Glomerular visceral epithelial cell (primary cell): ENCODE measurements around the gene SOX15.
"Not testable (repeated sequence)": the region's sequence is repeated elsewhere in the genome, so short reads cannot be mapped to it uniquely, and the experiment has no call there.

Experiments
- DNase-seq: peaks from one replicate; pipeline ENCODE4 v3.0.0-alpha.2; 2016; ENCODE audit errors: extremely low spot score

SOX15 gene

DNA sequence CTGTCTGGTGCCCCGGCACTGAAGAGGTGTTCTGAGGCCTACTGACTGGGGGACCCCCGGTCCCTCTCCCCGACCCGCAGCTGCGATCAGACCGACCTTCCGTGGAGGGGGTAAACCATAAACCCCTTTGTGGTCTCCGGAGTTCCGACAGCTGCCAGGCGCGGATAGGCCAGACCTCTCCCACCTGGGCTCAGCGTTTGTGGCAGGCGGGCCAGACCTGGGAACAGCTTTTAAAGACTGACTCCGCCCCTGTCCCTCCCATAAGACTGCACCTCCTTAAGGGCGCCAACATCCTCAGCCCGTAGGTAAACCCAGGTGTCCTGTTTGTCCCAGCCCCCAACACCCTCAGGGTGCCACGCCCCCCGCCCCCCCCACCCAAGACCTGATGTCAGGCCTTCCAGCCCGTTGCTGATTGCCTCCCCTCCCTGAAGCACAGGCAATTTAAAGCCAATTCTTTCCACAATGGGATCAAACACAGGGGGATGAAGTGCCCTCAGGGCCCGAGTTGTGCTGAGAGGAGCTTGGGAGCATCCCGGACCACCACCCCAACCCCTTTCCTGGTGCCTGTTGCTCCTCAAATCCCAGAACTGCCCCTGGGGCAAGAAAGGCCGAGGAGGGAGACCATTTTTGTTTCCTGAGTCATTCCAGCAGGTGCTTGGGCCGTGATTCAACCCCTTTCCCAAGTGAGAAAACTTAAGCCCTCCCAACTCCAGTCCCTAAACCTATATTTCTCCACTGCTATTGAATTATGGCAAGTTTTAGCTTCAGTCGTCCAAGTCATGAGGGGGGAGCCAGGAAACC is at the start of gene SOX15:
SOX15 (minus strand) TSS at position 204 of the 801 bp plus-strand sequence. CDS start 418 bp downstream, outside the sequence.
- DNase-seq, result no peak

DNA sequence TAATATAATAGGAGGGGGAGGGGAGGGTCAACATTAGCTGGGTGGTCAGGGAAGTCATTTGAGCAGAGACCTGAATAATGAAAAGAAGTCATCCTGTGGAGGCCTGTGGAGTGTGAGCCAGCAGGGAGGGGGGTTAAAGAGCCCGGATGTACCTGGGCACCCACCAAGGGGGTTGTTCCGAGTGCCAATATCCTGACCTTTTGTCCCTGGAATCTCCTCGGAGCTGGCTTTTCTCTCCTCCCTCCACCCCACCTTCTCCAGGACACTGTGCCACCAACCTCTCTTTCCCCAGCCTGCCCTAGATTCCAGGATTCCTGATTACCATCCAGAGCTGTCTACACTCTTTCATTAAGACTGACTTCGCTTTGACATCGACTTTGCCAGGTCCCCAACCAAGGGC is 46.3 kb upstream of the SOX15 start:
- no peak for DNase-seq

DNA sequence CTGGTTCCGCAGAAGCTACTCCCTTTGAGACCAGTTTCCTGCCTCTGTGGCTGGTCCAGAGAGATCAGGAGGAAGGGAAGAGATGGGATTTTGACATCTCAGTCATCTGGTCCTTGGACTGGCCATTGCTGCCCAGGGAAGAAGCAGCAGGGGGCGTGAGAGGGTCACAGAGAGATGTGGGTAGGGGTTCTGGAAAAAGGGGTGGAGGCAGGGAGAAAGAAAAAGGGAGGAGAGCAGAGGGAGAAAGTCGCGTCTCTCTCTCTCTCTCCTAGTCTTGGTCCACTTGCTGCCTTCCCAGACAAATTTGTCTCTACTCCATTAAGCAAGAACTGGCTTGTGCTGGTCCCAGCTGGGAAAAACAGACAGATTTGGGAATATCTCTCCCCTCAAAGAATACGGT is 44.5 kb upstream of the SOX15 start:
- peak; percentile 41 for DNase-seq

DNA sequence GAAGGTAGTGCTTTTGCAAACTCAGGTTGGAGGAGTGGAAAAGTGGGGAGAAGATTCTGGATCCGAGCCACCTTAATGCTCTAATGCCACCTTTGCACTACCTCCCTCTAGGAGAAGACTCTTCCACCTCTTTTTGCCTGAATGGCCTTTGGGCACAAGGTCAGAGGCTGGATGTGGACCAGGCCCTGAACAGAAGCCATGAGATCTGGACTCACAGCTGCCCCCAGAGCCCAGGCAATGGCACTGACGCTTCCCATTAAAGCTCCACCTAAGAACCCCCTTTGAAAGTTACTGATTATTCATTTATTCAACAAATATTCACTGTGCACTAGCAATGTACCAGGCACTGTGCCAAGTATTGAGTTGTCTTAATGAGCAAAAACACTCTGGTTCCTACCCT is 43.2 kb upstream of the SOX15 start:
- no peak for DNase-seq

DNA sequence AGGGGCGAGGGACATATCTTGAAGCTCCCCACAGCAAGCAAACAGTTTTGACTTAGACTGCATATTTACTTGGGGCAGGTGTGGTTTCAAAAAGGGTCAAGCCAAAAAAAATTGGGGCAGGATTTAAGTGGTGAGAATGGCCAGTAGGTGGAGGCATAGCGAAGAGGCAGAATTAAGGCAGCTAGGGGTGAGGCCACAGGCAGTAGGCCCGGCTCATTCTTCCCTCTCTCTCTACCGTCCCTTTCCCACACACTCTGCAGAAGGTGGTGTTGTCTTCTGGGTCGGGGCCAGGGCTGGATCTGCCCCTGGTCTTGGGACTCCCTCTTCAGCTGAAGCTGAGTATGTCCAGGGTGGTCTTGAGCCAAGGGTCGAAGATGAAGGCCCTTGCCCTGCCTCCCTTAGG is 42.6 kb upstream of the SOX15 start:
- DNase-seq, result peak; percentile 49

DNA sequence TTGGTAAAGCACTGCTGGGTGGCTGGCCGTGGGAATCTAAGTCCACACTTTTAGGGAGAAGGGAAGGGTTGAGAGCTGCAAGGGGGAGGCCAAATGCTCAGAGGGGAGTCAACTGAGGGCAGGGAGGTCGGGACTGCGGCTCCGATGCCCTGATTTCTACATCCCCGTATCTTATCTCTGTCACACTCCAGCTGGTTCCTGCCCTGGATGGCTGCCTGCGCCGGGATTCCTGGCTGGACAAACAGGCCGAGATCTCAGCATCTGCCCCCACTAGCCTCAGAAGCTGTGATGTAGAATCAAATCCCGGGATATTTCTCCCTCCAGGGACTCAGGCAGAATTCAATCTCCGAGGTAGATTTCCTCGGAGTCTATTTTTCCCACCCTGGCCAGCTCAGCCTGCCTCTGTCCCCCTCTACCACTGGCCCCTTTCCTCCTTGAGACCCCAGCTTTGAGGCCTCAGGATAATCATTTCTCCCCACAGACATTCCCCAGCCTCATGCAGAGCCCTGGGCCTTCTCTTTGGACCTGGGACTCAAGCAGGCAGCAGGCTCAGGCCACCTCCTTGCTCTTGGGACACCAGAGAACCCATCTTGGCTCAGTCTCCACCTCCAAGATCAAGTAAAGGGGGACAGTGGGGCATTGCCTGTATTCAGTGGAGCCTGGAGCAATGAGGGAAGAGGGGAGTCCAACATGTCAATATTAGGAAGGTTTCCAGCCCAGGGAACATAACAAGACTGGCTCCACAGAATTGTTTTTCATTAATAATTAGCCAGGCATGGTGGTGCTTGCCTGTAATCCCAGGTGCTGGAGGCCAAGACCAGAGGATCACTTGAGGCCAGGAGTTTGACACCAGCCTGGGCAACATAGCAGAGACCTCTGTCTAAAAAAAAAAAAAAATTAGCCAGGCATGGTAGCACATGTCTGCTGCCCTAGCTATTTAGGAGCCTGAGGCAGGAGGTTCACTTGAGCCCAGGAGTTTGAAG is 41.8 kb upstream of the SOX15 start:
- DNase-seq, result no peak

DNA sequence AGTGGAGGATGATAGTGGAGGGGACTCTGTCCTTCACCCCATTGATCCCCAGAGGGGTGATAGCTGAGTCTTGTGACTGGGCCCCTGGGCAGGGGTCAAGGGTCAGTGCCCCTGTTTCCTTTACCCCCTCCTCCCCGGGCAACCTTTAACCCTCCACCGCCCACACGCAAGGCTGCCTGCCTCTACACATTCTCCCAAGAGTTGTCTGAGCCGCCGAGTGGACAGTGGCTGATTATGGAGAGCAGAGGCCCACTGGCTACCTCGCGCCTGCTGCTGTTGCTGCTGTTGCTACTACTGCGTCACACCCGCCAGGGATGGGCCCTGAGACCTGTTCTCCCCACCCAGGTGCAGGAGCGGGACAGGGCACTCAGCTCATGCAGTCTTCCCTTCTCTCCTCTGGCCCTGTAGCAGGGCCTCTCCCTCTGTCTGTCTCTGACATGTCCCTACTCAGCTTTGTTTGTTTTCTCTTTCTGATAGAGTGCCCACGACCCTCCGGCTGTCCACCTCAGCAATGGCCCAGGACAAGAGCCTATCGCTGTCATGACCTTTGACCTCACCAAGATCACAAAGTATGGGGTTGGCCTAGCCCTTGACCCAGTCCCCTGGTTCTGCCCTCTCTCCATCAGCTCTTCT is 40.2 kb upstream of the SOX15 start, which contains the start of gene SHBG:
SHBG (plus strand) TSS at position 197 of the 633 bp plus-strand sequence; CDS start at position 235, 38 bp downstream.
- no peak for DNase-seq

DNA sequence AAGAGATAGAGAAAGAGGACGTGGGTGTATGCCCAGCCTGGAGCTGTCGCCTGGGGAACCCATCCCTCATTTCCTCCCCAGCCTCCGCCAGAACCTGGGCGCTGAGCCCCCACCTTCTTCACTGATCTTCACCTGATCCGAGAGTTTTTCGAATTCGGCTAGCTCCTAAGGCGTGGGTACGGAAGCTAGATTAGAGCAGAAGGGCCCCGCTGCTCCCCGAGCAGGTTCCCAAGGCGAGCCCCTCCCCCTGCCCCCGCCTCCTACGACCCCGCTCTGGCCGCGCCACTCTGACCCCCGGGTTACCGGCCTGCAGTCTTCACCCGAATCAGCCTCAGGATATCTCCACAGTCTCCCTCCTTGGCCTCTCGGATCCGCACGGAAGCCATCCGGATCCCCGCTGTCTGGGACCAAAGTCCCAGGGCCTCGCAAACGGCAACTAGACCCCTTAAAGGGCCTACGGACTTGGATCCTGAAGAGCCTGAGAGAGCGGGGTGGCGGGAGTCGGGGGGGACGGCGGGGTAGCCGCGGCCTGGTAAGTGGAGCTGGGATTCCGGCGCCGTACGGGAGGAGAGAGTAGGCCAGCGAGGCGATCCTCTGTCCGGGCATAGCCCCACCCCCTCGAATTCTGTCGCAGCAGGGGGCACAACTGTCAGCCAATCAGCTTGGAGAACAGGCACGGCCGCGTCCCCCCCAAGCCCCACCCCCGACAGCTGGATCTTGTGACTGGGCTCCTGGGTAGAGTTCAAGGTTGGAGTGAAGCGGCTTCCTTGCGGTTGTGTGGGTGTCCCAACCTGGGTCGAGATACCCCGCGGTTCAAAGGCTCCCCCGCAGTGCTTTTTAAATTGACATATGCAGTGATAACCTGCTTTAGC is 37.6 kb upstream of the SOX15 start, which contains the start of gene SAT2:
SAT2 (minus strand) TSS at position 572 of the 872 bp plus-strand sequence; CDS start at position 386, 186 bp downstream.
- DNase-seq, result peak; percentile 96

DNA sequence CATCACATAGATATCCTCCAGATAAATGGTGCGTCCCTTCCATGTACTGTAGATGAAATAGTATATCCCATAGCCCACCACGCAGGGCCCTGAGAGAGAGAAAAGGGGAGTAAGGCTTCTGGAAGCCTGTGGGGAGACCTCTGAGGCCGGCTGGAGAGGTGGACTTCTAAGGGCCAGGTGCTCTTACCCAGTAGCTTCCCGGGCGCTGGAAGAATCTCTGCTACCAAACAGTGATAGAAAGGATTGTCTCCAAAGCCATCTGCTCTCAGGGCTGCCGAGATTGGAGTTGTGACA is 37.0 kb upstream of the SOX15 start:
- DNase-seq, result no peak

DNA sequence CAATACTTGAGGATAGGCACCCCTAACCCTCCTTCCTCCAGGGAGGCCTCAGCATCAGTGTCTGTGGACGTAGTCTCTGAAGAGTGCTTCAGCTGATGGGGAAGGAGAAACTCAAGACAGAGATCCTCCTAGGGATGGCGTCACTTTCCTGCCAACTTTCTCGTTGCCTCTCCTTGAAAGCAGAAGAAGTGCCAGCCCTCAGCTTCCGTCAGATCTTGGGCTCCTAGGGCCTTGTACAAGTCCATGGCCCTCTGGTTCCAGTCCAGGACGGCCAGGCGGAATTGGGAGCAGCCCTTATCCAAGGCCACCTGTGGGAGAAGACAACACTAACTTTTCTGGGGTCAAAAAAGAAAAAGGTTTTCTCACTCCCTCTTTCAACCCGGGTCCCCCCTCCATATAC is 36.4 kb upstream of the SOX15 start:
- DNase-seq, result no peak

DNA sequence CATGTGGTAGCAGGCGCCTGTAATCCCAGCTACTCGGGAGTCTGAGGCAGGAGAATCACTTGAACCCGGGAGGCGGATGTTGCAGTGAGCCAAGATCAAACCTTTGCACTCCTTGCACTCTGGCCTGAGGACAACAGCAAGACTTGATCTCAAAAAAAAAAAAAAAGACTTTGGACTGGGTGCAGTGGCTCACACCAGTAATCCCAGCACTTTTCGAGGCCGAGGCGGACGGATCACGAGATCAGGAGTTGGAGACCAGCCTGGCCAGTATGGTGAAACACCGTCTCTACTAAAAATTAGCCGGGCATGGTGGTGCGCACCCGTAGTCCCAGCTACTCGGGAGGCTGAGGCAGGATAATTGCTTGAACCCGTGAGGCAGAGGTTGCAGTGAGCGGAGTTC is 35.9 kb upstream of the SOX15 start:
- DNase-seq, result not testable (repeated sequence)

DNA sequence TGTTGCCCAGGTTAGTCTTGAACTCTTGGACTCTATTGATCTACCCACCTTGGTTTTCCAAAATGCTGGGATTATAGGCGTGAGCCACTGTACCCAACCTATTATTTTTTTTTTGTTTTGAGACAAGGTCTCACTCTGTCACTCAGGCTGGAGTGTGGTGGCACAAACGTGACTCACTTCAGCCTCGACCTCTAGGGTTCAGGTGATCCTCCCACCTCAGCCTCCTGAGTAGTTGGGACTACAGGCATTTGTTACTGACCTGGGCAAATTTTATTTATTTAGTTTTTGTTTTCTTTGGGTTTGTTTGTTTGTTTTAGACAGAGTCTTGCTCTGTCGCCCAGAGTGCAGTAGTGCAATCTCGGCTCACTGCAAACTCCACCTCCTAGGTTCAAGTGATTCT is 33.8 kb upstream of the SOX15 start:
- no peak for DNase-seq

DNA sequence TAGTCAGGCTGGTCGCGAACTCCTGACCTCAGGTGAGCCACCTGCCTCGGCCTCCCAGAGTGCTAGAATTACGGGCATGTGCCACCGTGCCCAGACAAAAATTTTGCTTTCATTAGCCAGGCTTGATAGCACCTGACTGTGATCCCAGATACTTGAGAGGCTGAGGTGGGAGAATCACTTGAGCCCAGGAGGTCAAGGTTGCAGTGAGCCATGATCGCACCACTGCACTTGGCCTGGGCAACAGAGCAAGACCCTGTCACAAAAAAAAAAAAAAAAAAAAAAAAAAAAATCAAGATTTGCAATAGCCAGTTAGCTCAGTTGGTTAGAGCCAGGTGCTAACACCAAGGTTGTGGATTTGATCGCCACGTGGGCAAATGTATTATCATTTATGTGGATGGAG is 30.9 kb upstream of the SOX15 start:
- DNase-seq, result no peak

DNA sequence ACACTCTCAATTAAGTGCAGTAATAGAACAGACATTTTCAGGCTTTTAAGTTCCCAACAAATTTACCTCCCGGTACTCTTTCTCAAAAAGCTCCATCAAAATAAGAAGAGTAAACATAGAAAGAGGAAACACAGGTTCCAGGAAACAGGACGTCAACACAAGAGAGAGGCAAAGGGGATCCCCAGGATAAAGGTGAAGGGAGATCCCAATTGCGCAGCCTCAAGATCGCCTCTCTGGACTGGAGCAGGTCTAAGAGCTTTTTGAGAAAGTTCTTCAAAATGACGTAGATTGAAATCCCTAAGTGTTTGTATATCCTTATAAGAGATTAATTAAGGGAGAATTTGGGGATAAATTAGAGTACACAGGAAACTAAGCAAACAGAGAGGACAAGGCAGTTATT is 28.7 kb upstream of the SOX15 start:
- DNase-seq, result no peak

DNA sequence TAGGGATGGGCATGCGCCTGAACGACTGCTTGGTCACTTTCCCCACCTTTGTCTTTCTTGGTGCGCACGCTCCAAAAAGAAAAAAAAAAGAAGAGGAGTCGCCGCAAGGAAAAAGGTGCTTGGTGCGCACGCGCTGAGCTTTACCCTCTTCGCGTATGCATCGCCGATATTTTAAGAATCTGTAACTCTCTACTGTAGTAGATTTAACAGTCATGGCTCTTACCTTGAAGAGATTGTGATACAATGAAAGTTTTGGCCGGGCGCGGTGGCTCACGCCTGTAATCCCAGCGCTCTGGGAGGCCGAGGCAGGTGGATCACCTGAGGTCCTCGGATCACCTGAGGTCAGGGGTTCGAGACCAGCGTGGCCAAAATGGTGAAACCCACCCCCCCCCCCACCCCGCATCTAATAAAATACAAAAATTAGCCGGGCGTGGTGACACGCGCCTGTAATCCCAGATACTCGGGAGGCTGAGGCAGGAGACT is 25.4 kb upstream of the SOX15 start:
- DNase-seq, result no peak

DNA sequence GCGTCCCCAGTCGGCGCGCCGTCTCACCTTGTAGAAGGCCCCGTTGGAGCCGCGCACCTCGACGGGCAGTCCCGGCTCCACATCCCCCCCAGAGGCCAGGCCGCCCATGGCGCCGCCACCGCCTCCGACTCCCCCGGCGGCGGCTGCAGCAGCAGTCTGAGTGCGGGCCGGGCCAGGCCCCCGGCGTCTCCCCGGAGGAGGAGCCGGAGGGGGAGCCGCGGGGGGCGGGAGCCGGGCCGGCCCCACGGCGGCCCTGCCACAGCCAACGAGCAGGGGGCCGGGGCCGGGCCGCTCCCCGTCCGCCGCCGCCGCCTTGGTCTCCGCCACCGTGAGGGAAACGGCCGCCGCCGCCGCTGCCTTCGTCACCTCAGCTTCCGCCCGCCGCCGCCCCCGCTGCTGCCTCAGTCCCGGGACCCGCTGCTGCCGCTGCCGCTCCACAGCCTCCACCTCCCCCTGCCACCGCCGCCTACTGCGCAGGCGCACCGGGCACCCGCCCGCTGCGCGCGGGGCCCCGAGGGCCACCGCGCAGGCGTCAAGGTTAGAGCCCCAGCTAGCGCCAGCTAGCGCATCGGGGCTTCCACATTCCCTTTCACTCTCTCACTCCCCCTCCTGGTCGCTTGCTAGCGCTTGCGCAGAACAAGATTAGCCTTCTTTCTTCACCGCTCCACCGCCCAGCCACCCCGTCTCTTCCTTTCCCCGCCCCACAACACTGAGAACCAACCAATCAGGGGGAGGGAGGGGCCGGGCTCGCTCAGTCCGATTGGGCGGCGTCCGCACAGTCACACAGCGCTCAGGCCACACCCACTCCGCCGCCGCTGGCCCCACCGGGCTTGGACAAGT is 24.8 kb upstream of the SOX15 start, which contains the start of gene FXR2:
FXR2 (minus strand) TSS at position 473 of the 840 bp plus-strand sequence; CDS start at position 108, 365 bp downstream.
- peak; percentile 100 for DNase-seq

DNA sequence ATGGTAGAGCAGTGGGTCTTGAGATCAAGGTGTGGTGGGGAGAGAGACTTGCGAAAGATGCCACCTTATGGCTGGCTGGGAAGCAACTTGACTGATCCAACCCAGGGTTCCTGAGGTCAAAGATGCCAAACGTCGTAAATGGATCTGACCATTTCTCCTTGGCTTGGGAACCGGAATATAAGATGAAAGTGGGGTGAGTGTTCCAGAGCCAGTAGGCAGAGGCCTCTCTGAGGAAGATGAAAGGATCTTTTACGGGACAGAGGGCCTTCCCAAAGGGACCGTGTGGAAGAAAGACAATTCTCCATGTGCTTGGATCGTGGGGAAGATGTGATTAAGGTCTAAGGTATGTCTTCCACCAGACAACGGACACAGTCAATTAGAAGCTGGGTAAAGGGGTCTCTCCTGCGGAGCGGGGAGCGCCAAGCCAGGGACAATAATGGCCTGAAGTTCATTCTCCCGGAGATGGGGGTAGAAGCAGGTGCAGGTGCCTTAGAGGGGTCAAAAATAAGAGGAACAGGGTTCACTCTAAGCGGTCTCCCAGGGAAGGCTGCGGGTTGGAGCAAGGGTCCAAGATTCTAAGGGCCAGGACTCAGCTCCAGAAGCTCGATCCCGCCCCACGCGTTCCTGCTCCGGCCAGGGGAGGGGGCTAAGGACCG is 24.0 kb upstream of the SOX15 start:
- peak; percentile 33 for DNase-seq

DNA sequence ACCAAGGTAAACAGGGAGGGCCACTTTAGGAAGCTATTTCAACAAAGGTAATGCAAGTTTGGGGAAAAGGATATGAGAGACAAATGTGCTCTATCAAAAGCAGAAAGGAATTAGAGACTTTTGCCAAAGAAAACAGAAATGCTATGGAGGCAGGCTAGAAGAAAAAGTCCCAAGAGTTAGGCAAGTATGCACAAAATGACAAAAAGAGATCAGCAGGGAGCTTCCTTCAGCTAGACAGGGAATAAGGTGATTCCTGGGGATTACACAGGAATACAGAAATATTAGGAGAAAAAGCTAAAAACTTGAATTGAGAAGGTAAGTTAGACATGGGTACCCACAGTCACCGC is 22.4 kb upstream of the SOX15 start:
- DNase-seq, result no peak

DNA sequence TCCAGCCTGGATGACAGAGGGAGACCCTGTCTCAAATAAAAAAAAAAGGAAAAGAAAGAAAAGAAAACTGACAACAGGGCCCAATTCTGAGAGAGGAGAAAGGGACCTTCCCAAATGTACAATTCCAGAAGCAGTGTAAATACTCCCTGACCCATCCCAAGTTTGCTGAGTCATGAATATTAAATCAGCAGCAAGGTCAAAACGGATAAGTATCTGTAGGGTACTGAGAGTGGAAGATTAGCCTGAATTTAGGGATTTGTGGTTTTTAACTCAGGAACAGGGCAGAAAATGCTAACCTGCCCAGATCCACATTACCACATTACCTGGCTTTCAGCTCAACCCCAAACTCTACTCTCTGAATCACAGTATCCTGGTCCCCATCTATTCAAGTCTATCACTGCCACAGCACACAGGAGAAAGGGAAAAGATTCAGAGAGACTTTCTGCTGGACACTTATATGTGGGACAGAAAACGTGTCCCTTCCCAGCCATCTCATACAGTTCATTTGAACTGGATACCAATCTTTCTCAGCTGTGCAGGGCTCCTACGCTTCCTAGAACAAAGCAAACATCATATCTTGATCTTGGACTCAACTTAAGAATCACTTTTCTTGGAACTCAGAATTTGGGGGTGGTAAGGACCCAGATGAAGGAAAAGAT is 21.9 kb upstream of the SOX15 start:
- no peak for DNase-seq
